ENCODE results near the gene CYB5RL.
"Not testable (repeated sequence)": the region's sequence is repeated elsewhere in the genome, so short reads cannot be mapped to it uniquely, and the experiment has no call there.

CYB5RL gene

GRCh38 chr1:54212872-54213271, 13.0 kb upstream of the CYB5RL start:
- no peak for DNase-seq
- H3K27me3 ChIP-seq (ENCODE audit: insufficient read depth, low read depth, severe bottlenecking), result no peaks in the 10 kb centered on the region
- H3K36me3 ChIP-seq, result peaks cover 83% of the 10 kb centered on the region
- no peak overlapping the region for H3K4me3 ChIP-seq (ENCODE audit: low read depth, low read length)
- TF ChIP-seq, protein P1, sequence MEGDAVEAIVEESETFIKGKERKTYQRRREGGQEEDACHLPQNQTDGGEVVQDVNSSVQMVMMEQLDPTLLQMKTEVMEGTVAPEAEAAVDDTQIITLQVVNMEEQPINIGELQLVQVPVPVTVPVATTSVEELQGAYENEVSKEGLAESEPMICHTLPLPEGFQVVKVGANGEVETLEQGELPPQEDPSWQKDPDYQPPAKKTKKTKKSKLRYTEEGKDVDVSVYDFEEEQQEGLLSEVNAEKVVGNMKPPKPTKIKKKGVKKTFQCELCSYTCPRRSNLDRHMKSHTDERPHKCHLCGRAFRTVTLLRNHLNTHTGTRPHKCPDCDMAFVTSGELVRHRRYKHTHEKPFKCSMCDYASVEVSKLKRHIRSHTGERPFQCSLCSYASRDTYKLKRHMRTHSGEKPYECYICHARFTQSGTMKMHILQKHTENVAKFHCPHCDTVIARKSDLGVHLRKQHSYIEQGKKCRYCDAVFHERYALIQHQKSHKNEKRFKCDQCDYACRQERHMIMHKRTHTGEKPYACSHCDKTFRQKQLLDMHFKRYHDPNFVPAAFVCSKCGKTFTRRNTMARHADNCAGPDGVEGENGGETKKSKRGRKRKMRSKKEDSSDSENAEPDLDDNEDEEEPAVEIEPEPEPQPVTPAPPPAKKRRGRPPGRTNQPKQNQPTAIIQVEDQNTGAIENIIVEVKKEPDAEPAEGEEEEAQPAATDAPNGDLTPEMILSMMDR (IDR thresholded peaks at IDR 0.05; ENCODE audit: low read depth, low read length), result no peak
- H3K9me3 ChIP-seq (ENCODE audit: severe bottlenecking), result no peaks in the 10 kb centered on the region
- no peak overlapping the region for H3K27ac ChIP-seq

DNA sequence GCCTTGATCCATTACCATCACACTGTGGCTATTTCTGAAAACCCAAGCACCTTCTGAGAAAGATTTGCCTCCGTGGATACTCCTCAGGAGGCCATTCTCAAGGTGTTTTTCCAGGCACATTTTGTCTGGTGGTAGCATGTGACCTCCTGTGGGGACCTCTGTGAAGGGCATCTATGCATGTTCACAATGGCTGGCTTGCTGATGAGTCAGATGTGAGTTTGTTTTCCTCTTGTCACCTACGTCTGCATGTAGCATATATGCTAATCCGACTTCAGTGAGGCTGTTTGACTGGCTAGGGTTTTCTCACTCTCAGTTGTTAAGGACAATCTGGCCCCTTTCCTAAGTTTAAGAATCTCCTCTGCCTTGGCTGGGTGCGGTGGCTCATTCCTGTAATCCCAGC, 8.1 kb upstream of the CYB5RL start:
- not testable (repeated sequence) for H3K27me3 ChIP-seq (ENCODE audit: insufficient read depth, low read depth, severe bottlenecking); DNase-seq; H3K4me3 ChIP-seq (ENCODE audit: low read depth, low read length); H3K27ac ChIP-seq; H3K9me3 ChIP-seq (ENCODE audit: severe bottlenecking)
- H3K36me3 ChIP-seq, result peaks cover 67% of the 10 kb centered on the region

DNA sequence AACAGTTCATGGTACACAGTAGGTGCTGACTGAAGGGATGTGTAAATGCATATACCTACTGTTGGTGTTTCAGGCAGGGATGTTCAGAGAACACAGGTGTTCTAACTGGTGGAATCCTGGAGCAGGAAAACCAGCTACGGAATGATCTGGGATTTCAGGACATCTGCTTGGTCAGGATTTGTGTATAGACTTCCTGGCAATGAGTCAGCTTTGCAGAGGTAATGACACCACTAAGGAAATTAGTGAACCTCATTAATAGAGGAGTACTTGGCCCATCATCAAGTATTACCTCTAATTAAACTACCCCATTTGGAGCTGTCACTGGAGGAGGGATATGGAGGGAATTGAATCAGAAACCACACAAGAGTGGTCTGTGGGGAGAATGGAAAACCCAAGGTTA, 7.5 kb upstream of the CYB5RL start:
- no peak overlapping the region for H3K4me3 ChIP-seq (ENCODE audit: low read depth, low read length)
- no peaks in the 10 kb centered on the region for H3K9me3 ChIP-seq (ENCODE audit: severe bottlenecking)
- H3K27me3 ChIP-seq (ENCODE audit: insufficient read depth, low read depth, severe bottlenecking), result no peaks in the 10 kb centered on the region
- H3K36me3 ChIP-seq, result peaks cover 60% of the 10 kb centered on the region
- DNase-seq, result no peak
- TF ChIP-seq, protein P1 (IDR thresholded peaks at IDR 0.05; ENCODE audit: low read depth, low read length), result no peak
- no peak overlapping the region for H3K27ac ChIP-seq

- no peak overlapping the region for H3K4me3 ChIP-seq (ENCODE audit: low read depth, low read length)
- no peaks in the 10 kb centered on the region for H3K27me3 ChIP-seq (ENCODE audit: insufficient read depth, low read depth, severe bottlenecking)
- DNase-seq, result no peak
- H3K36me3 ChIP-seq, result peaks cover 33% of the 10 kb centered on the region
- TF ChIP-seq, protein P1 (IDR thresholded peaks at IDR 0.05; ENCODE audit: low read depth, low read length), result no peak
- no peaks in the 10 kb centered on the region for H3K9me3 ChIP-seq (ENCODE audit: severe bottlenecking)
- no peak overlapping the region for H3K27ac ChIP-seq
These were observed 4.4 kb upstream of the CYB5RL start for GRCh38 chr1:54204199-54204598.

GRCh38 chr1:54200519-54200997, 728 bp upstream of the CYB5RL start:
- Histone ChIP-seq H3K36me3 (peaks cover 15% of the 10 kb centered on the region), H3K4me3 (ENCODE audit: low read depth, low read length) (peak overlapping the region; percentile 75), H3K27me3 (ENCODE audit: insufficient read depth, low read depth, severe bottlenecking) (no peaks in the 10 kb centered on the region), H3K27ac (peak overlapping the region; percentile 86), H3K9me3 (ENCODE audit: severe bottlenecking) (no peaks in the 10 kb centered on the region)
- TF ChIP-seq, protein P1 (IDR thresholded peaks at IDR 0.05; ENCODE audit: low read depth, low read length), result no peak
- DNase-seq, result no peak

DNA sequence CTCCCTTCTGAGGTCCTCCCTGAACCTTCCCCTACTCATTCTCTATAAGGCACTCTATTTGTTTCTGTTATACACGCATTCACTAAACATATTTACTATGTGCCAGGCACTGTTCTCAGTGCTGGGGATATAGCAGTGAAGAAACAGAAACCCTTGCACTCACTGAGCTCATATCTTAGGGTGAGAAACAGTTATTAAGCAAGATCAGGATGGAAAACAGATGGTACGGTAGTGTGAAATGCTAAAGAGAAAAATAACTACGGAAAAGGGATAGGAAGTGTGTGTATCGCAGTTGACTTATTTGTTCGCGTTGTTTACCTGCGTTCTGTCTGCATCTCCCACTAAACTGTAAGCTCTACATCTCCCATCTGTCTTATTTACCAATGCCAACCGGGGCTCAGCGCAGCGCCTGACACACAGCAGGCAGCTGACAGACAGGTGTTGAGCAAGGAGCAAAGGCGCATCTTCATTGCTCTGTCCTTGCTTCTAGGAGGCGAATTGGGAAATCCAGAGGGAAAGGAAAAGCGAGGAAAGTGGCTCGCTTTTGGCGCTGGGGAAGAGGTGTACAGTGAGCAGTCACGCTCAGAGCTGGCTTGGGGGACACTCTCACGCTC, 572 bp downstream of the CYB5RL start:
- Histone ChIP-seq H3K9me3 (ENCODE audit: severe bottlenecking) (no peaks in the 10 kb centered on the region), H3K27ac (peak overlapping the region; percentile 86), H3K4me3 (ENCODE audit: low read depth, low read length) (peak overlapping the region; percentile 75), H3K27me3 (ENCODE audit: insufficient read depth, low read depth, severe bottlenecking) (no peaks in the 10 kb centered on the region), H3K36me3 (peaks cover 5% of the 10 kb centered on the region)
- TF ChIP-seq, protein P1 (IDR thresholded peaks at IDR 0.05; ENCODE audit: low read depth, low read length), result no peak
- no peak for DNase-seq
